GM18520 (cell line): Measurements from ENCODE around the gene CCDC88C.

Experiments used
- ATAC-seq: cut with Tn5 transposase; IDR thresholded peaks from one replicate; pipeline ENCODE4 v1.9.1; 2021; ENCODE audit not compliant: unreplicated experiment

The CCDC88C gene

GRCh38 chr14:91367173-91368171 is 50.1 kb downstream of the CCDC88C start:
- peak; percentile 74 for ATAC-seq

GRCh38 chr14:91366749-91367148 is 50.9 kb downstream of the CCDC88C start:
- no peak for ATAC-seq

GRCh38 chr14:91365552-91365951 is 52.1 kb downstream of the CCDC88C start:
- ATAC-seq = no peak

- ATAC-seq = no peak
These were observed 52.9 kb downstream of the CCDC88C start for GRCh38 chr14:91364524-91365270.

- ATAC-seq = peak; percentile 34
These were observed 53.7 kb downstream of the CCDC88C start for GRCh38 chr14:91363776-91364523.

GRCh38 chr14:91361233-91361811 is 56.3 kb downstream of the CCDC88C start:
- ATAC-seq = no peak

GRCh38 chr14:91360490-91361232 is 57.0 kb downstream of the CCDC88C start:
- ATAC-seq = no peak

GRCh38 chr14:91358654-91359220 is 58.9 kb downstream of the CCDC88C start:
- no peak for ATAC-seq

GRCh38 chr14:91358025-91358319 is 59.6 kb downstream of the CCDC88C start:
- ATAC-seq = no peak

GRCh38 chr14:91357272-91358024 is 60.2 kb downstream of the CCDC88C start:
- no peak for ATAC-seq

- no peak for ATAC-seq
These were observed 61.3 kb downstream of the CCDC88C start for GRCh38 chr14:91356181-91356763.

- no peak for ATAC-seq
These were observed 62.5 kb downstream of the CCDC88C start for GRCh38 chr14:91354979-91355685.

- no peak for ATAC-seq
These were observed 63.3 kb downstream of the CCDC88C start for GRCh38 chr14:91354221-91354916.

- ATAC-seq = no peak
These were observed 64.6 kb downstream of the CCDC88C start for GRCh38 chr14:91352728-91353692.

GRCh38 chr14:91352053-91352452 is 65.6 kb downstream of the CCDC88C start:
- ATAC-seq = no peak

- ATAC-seq = no peak
These were observed 66.1 kb downstream of the CCDC88C start for GRCh38 chr14:91351512-91351862.
